ENCODE measurements around the gene TAF11L8.
"Not testable (repeated sequence)": the region's sequence is repeated elsewhere in the genome, so short reads cannot be mapped to it uniquely, and the experiment has no call there.

TAF11L8 gene

GRCh38 chr5:17590860-17591259, at the start of gene TAF11L8:
TAF11L8 (minus strand) TSS chr5:17590960.
- not testable (repeated sequence) for H3K27ac ChIP-seq

GRCh38 chr5:17634160-17634559, 43.4 kb upstream of the TAF11L8 start, which contains the start of gene TAF11L14:
TAF11L14 (plus strand) TSS chr5:17634460.
- no peak within 1 kb of the TSS for H3K27ac ChIP-seq
- H3K4me3 ChIP-seq: no peak within 1 kb of the TSS

More at GRCh38 chr5:17590860-17591259, at the start of gene TAF11L8:
- H3K4me3 ChIP-seq: not testable (repeated sequence)

GRCh38 chr5:17631788-17632187, 41.0 kb upstream of the TAF11L8 start, which contains the start of gene TAF11L13:
TAF11L13 (plus strand) TSS chr5:17632088.
- not testable (repeated sequence) for H3K27ac ChIP-seq, H3K4me3 ChIP-seq

GRCh38 chr5:17625686-17626085, 34.9 kb upstream of the TAF11L8 start:
- H3K27ac ChIP-seq: no peak overlapping the region
- no peak overlapping the region for H3K4me3 ChIP-seq

DNA sequence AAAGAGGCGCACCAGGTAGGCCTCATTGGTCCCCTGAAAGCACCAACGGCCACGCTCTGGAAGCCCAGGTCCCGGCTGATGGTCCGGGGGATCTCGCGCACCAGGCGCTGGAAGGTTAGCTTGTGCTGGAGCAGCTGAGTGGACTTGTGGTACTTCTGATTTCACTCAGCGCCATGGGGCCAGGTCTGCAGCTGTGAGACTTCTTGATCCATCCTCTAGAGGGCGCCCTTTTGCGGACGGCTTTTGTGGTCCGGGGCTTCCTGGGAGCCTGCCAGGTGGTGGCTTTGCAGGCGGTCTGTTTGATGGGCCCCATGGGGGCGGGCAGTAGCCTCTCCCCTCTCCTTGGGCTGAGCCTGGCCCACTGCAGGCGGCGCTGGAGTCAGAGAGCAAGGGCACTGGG, 29.9 kb upstream of the TAF11L8 start:
- Histone ChIP-seq H3K27ac (no peak overlapping the region), H3K4me3 (no peak overlapping the region)

- no peak overlapping the region for H3K27ac ChIP-seq
- no peak overlapping the region for H3K4me3 ChIP-seq
Measured at GRCh38 chr5:17619354-17619753, 28.6 kb upstream of the TAF11L8 start.

DNA sequence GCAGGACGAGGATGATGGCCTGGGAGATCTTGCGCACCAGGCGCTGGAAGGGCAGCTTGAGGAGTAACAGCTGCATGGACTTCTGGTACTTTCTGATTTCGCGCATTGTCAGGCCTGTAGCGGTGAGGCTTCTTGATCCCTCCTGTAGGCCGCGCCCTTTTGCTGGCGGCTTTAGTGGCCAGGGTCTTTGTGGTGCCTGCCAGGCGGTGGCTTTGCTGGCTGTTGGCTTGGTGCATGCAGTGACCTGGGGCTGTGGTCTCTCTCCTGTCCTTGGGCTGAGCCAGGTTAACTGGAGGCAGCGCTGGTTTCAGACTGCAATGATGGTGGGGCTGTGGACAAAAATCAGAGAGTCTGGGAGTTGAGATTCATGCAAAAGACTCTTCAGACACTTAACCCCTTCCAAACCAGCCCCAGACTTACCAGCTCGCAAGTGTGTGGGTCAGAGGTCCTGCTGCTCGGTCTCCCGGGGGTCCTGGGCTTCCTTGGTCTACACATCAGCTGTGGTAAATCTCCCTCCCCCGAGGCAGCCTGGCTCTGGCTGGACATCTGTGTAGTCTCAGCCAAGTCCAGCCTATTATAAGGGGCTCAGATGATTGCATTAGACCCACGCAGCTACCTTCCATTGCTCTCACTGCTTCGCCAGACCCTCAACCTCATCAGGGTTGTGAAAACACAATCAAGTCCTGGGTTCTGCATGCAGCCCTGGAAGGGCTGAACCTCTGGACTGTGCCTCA, 24.3 kb upstream of the TAF11L8 start:
- H3K27ac ChIP-seq: no peak overlapping the region
- H3K4me3 ChIP-seq: no peak overlapping the region

DNA sequence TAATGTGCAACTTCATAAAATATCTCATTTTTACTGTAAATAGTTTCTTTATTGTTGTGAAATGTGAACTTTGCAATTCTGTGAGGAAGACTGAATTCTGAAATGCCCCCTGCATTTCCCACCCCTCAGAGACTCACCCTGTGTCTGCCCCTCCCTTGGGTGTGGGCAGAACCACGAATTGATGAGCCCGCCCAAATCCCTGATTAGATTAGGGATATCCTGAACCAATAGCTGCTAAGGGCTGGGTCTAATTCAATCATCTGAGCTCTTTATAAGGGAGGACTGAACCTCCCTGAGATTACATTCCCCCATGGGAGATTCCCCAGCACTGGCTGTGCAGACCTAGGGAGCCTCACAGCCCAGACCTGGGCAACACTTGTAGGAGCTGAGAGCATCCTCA, 19.3 kb upstream of the TAF11L8 start, which contains the start of gene TAF11L12:
Gene TAF11L12, plus strand, starts transcription at position 301 of the 400 bp plus-strand sequence.
- H3K27ac ChIP-seq, H3K4me3 ChIP-seq: not testable (repeated sequence)

GRCh38 chr5:17607461-17607860, 16.7 kb upstream of the TAF11L8 start:
- not testable (repeated sequence) for H3K27ac ChIP-seq

GRCh38 chr5:17604951-17605350, 14.2 kb upstream of the TAF11L8 start:
- H3K4me3 ChIP-seq: no peak overlapping the region
- H3K27ac ChIP-seq: no peak overlapping the region

More at GRCh38 chr5:17607461-17607860, 16.7 kb upstream of the TAF11L8 start:
- H3K4me3 ChIP-seq: not testable (repeated sequence)

DNA sequence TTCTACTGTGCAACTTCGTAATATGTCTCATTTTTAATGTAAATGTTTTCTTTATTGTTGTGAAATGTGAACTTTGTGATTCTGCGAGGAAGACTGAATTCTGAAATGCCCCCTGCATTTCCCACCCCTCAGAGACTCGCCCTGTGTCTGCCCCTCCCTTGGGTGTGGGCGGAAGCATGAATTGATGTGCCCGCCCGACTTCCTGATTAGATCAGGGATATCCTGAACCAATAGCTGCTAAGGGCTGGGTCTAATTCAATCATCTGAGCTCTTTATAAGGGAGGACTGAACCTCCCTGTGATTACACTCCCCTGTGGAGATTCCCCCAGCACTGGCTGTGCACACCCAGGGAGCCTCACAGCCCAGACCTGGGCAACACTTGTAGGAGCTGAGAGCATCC, 13.1 kb upstream of the TAF11L8 start, which contains the start of gene TAF11L11:
Gene TAF11L11, plus strand, starts transcription at position 304 of the 400 bp plus-strand sequence.
- H3K27ac ChIP-seq, H3K4me3 ChIP-seq: not testable (repeated sequence)

DNA sequence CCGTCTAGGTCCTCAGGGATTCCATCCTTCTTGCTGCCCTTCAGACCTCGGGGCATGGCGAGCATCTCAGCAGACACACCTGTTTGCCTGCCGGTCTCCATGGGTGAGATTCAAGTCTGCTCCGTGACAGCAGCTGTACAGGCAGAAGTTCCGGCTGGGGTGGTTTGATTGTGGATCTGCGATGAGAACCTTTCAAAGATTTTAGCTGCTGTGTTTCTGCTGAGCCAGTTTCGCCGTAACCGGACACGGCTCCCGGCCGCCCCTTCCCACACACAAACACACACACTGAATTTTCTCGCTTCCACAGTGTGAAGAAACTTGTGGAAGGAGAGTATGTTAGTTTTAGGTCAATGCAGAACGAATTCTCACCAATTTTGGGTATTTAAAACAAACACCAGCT, 7.0 kb upstream of the TAF11L8 start, which contains the start of gene TAF11L10:
Gene TAF11L10, minus strand, starts transcription at position 101 of the 400 bp plus-strand sequence.
- H3K27ac ChIP-seq, H3K4me3 ChIP-seq: not testable (repeated sequence)

GRCh38 chr5:17594255-17594654, 3.5 kb upstream of the TAF11L8 start, which contains the start of gene TAF11L9:
TAF11L9 (minus strand) TSS chr5:17594394.
- not testable (repeated sequence) for H3K4me3 ChIP-seq, H3K27ac ChIP-seq

DNA sequence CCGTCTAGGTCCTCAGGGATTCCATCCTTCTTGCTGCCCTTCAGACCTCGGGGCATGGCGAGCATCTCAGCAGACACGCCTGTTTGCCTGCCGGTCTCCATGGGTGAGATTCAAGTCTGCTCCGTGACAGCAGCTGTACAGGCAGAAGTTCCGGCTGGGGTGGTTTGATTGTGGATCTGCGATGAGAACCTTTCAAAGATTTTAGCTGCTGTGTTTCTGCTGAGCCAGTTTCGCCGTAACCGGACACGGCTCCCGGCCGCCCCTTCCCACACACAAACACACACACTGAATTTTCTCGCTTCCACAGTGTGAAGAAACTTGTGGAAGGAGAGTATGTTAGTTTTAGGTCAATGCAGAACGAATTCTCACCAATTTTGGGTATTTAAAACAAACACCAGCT, 5.1 kb downstream of the TAF11L8 start, which contains the start of gene TAF11L7:
Gene TAF11L7, minus strand, starts transcription at position 101 of the 400 bp plus-strand sequence.
- H3K27ac ChIP-seq, H3K4me3 ChIP-seq: not testable (repeated sequence)
